ENCODE results near the gene RIPOR3.

DNA sequence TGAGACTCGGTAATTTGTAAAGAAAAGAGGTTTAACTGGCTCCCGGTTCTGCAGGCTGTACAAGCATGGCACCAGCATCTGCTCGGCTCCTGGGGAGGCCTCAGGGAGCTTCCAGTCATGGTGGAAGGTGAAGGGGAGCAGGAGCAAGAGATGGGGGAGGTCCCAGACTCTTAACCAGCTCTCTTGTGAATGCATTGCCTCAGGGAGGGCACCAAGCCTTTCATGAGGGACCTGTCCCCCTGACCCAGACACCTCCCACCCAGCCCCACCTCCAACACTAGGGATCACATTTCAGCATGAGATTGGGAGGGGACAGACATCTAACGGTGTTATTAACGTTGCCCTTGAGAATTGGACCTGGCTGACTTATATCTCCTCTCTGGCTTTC, 112.6 kb downstream of the RIPOR3 start:
- TF ChIP-seq, protein P1, sequence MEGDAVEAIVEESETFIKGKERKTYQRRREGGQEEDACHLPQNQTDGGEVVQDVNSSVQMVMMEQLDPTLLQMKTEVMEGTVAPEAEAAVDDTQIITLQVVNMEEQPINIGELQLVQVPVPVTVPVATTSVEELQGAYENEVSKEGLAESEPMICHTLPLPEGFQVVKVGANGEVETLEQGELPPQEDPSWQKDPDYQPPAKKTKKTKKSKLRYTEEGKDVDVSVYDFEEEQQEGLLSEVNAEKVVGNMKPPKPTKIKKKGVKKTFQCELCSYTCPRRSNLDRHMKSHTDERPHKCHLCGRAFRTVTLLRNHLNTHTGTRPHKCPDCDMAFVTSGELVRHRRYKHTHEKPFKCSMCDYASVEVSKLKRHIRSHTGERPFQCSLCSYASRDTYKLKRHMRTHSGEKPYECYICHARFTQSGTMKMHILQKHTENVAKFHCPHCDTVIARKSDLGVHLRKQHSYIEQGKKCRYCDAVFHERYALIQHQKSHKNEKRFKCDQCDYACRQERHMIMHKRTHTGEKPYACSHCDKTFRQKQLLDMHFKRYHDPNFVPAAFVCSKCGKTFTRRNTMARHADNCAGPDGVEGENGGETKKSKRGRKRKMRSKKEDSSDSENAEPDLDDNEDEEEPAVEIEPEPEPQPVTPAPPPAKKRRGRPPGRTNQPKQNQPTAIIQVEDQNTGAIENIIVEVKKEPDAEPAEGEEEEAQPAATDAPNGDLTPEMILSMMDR (IDR thresholded peaks at IDR 0.05): no peak
- TF ChIP-seq POLR2A (IDR thresholded peaks at IDR 0.05) (no peak), POLR2AphosphoS5 (IDR thresholded peaks at IDR 0.05) (no peak), EP300 (IDR thresholded peaks at IDR 0.05) (no peak)
